Stimulated activated CD8-positive, alpha-beta memory T cell treated with anti-CD3 and anti-CD28 coated beads, Interleukin-7, amount 100 ng/mL, for 4 hours (primary cell): ENCODE results near the gene PRR14.

Experiments used
- DNase-seq, 2 donors: peaks; one replicate each; pipeline ENCODE4 v3.0.0-alpha.2; 2020; ENCODE audit warnings: low read depth in 2 of 2

Gene PRR14

DNA sequence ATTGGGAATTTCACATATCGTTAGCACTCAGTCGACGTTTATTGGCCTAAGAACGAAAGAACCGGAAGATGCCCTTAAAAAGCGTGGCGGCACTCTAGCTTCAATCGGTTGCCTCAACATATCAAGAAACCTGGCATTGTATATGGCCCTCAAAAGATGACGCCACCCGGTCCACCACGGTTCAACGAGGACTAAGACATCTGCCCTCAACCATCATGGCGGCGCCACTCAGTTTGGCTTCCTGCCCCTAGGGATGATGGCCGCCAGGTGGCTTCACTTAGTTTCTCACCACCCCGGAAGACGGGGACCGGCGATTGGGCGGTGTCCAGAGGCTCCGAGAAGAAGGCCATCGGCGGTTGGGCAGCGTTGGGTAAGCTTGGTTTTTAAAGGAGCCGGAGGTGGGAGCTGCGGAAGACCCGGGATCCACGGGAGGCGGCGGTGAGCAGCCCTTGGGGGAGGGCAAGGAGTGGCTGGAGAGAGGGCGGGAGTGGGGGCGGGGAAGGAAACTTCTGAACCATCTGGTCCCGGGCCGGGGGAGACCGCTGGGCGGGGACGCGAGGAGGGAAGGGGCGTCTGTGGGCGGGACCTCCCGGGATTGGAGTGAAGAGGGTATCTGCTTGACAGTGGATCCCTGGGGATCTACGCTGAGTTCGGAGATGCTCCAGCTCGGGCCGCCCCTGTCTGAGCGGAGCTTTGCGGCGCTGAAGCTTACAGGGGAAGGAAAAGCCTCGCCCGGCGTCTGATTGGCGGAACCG, at the start of gene PRR14:
TSS of gene PRR14 (plus strand) at position 592 of the 755 bp plus-strand sequence. CDS start 686 bp downstream, outside the sequence.
- peak; percentile 98 to 99 for DNase-seq

DNA sequence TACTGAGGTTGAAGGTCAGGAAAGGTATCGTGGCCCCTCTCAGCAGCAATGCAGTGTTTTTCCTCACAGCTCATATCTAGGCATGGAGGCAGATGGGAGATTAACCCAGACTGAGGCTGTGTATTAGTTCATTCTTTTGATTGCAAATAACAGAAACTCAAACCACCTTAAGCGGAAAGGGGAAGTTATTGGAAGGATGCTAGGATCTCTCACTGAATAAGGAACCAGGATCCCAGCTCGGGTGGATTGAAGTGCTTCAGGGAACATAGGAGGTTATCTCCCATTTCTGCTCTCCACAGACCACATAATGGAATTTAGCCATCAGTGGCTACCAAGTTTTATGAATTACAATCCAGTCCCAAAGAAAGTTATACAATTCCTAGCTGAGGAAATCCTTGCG, 48.8 kb upstream of the PRR14 start:
- DNase-seq: no peak

DNA sequence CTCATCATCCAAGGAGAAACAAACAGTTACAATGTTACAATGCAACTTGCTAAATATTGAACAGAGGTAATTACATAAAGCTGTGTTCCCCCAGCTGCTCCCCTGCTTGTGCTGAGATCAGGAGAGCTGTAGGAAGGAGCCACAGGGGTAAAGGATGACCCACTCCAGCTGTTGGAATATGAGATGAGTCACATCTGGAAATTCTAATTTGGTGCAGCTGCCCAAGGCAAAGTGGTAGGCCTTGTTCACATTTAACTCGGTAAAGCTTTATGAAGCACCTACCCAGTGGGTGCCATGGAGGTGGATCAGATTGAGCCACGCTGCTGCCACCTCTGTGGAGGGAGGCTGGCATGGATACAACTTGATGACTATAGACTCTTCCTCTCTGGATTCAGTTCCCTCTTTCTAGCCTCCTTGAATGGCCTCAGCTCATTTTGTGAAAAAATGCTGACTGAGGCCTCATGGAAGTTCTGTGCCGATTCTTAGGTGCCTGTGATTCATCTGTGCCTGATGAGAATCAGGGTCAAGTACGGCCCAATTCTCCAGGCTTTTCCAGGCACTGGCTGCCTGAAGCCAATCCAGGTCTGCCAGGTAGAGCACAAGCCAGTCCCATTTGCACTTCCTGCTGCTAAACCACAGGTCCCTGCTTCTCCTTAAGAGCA, 48.0 kb upstream of the PRR14 start:
- DNase-seq: no peak

DNA sequence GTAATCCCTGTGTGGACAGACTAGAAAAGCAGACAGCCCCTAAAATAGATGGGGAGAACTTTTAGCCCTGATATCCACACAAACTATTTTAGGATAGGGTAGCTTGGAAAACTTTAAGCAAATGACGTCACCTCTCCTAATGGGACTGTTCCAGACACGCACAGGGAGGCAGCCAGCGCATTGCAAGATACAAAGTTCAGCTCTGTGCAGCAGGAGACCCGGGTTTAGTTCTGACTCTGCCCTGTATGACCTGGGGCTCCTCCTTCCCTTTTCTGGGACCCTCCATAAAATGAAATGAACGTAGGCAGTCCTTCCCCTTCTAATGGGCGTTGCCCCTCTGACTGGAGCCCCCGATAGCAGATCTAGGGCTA, 46.8 kb upstream of the PRR14 start:
- DNase-seq: no peak

DNA sequence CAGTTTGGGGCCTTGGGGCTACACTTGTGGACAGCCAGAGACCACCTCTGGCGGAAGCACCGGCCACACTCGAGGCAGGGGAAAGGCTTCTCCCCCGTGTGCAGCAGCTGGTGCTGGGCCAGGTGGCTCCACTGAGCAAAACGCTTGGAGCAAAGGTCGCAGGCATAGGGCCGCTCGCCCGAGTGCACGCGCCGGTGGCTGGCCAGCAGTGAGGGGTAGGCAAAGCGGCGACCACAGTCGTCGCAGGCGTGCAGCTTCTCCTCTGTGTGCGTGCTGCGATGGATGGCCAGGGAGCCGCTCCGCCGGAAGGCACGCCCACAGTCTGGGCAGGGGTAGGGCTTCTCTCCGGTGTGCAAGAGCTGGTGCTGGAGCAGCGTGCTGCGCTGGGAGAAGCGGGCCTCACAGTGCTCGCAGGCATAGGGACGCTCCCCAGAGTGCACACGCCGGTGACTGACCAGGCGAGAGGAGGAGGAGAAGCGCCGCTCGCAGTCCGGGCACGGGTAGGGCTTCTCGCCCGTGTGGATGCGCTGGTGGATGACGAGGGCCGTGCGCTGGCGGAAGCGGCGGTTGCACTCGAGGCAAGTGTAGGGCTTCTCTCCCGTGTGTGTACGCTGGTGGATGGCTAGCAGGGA, 46.3 kb upstream of the PRR14 start:
- no peak for DNase-seq

DNA sequence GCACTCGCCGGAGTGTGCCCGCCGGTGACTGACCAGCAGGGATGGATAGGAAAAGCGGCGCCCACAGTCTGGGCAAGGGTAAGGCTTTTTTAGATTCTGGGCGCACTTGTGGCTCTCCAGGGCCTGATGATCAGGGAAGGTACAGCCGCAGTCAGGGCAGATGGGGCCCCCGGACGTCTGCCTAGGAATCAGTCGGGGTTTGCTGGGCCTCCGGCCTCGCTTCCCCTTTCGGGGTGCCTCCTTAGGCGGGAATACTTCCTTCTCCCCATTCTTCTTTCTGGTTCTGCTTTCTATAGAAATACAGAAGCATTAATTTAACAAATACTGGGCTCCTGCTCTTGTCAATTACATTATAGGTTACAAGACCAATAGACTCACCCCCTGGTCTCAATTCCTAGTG, 45.6 kb upstream of the PRR14 start:
- DNase-seq: no peak

DNA sequence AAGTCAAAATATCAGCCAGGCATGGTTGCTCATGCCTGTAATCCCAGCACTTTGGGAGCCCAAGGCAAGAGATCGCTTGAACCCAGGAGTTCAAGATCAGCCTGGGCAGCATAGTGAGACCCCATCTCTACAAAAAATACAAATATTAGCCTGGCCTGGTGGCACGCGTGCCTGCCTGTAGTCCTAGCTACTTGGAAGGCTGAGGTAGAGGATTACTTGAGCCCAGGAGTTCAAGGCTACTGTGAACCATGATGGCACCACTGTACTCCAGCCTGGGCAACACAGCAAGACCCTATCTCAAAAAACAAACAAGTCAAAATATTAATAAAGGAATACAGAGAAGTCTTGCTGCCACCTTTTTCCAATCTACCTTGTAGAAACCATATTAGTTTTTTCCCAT, 44.8 kb upstream of the PRR14 start:
- DNase-seq: no peak

DNA sequence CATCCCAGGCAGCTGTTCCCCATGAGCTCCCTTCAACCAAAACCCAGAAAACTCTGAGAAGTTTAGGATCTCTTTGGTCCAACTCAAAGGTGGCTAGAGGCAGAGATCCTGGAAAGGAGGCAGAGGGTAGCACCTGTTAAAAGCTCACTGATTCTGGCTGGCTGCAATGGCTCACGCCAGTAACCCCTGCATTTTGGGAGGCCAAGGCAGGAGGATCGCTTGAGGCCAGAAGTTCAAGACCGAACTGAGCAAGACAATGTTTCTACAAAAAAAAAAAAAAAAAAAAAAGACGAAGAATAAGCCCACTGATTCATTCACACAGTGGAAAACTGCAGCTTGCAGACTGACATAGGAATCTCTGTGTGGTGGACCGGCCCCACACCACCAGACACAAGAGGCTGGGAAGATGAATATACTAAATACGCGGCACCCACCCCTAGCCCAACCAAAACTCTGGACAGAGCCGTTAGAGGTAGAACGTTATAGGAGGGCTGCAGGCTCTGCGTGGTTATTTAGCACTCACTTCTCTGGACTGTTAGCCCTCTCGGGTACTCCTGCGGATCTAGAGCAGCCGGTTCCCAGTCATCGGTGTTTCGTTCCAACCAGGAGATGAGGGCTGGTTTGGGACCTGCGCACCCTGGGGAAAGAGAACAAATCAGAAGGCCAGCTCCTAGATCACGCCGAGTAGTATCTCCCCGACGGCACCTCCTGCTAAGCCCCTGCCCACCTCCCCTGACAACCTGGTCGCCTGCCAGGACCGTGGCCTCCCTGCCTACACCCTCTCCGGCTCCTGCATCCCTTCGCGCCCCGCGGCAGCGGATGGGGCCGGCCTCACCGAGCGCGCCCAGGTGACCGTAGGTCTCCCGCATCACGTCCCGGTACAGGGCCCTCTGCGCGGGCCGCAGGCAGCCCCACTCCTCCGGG, 41.5 kb upstream of the PRR14 start:
- DNase-seq: peak in 1 of 2 donors; percentile 22

DNA sequence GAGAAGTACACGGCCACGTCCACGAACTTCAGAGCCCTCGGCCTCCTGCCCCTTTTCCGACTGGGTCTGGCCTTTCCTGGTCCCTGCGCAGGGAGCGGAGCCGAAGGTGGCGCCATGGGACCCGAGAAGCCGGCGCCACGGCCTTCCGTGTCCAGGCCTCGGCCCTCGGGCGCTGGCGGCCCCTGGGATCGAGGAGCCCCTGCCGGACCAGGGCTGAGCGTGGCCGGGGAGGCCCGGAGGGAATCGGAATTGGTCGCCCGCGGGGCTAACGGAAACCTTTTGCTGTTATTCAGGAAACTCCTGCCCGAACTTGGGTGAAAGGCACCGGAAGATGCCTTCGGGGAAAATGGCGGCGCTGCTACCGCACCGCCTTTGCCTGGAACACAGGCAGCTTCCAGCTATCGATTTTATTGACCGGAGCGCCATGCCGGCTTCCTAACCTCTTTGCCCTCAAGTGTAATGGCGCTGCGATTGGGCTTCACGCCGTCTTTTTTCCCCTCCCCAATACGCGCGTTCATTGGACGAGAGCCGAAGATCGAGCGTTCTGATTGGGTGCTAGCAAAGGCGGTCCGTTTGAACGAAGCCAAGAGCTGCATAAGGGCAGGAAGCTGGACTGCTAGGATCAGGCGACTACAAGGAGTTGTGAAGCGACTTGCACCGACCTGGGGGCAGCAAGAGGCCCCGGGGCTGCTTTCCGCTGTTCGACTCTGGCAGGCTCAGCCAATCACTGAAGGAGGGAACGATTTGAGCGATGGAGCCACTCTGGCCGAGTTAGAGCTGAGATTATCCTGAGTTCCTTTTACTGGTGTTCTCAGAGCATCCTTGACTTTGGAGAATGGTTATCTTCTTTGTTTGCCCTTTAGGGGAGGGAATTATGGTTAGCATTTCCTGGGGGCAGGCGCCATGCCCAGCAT, 40.6 kb upstream of the PRR14 start, which contains the start of gene ZNF689:
TSS of gene ZNF689 (minus strand) at position 464 of the 914 bp plus-strand sequence. CDS start at position 116, 348 bp downstream.
- DNase-seq: peak; percentile 83 to 93

DNA sequence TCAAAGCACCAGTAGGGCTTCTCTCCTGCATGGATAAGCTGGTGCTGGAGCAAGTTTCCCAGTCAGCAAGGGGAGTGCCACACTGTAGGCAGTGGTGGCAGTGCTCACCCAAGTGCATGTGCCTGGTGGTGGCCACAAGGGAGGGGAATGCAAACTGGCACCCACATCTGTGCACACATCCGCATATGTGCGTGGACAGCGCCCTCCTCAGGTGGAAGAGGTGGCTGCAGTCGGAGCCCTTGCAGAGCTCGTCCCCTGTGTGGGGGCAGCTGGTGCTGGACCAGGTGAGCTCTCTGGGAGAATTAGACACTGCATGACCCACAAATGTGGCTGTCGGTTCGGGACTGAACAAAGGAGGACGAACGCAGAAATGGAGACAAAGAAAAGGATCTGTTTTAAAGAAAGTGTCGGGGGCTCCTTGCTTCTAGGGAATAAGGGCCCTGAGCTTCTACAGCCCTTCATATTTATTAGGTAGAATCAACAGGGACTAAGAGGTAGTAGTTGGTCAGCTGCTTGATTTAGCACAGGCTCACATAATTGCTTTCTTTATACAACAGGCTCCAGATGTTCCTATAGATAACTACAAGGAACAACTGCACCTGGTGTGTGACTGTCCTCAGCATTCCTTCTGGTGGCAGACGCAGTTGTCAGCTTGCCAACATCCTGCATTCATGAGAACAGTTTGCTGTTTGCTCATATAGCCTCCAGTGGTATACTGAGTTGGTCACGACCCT, 35.2 kb upstream of the PRR14 start:
- peak; percentile 30 to 42 for DNase-seq

DNA sequence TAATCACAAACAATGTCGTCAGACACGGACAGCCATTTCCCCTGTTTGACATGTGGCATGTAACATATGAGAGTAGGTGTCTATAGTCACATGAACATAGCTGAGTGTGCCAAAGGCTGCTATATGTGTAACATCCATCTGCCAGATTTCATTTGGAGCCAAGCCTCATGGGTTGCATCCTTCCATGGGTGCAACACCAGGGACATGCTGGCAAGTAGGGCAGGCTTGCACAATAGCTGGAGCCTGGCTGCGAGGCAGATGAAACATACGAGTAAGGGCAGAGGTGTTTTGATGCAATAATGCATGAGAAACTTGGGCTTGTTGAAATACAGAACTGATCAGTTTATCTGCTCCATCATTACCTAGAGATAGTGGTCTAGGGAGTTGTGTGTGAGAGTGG, 31.6 kb upstream of the PRR14 start:
- no peak for DNase-seq

DNA sequence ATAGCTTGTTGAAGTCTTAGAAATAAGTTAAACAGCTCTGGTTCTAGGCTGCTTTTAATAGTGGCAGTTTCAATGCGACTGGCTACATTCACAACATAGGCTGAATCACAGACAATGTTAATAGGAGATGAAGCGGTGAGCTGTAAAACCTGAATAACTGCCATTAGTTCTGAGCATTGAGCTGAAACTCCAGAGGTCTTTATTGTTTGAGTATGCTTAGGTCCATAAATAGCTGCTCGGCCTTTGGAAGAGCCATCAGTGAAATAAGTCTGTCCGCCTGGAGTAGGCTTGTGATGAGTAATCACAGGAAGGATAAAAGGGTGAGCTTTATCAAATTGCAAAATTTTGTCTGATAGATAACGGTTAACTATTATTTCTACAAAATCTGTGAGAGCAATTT, 31.1 kb upstream of the PRR14 start:
- DNase-seq: no peak

DNA sequence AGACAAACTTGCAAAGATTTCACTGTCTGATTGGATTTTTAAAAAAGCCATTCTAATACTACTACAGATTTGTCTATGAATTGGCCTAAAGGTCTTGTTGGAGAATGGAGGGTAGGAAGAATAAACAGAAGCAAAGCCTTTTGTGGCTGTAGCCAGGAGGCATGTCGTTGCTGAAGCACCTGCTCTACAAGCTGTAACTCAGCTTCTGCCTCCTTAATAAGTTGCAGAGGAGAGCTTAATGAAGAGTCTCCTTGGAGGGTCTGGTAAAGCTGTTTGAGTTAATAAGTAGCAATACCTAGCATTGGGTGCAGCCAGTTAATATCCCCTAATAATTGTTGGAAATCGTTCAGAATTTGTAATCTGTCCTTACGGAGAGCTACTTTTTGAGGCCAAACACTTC, 30.6 kb upstream of the PRR14 start:
- no peak for DNase-seq

DNA sequence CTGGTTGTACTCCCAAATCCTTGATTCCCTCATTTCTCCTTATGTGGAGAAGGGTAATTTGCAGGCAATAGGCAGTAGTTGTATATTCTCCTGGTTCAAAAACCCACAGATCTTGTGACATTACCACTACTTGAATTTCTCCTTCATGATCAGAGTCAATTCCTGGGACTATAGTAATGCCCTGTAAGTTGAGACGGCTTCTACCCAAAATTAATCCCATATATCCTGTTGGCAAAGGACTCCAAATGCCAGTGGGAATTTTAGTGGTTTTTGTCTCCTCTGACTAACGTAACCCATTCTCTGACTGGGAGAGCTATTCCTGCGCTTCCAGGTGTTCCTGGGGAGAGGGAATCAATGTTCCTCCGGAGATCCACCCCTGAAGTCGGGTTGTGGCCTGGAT, 29.0 kb upstream of the PRR14 start:
- DNase-seq: no peak

DNA sequence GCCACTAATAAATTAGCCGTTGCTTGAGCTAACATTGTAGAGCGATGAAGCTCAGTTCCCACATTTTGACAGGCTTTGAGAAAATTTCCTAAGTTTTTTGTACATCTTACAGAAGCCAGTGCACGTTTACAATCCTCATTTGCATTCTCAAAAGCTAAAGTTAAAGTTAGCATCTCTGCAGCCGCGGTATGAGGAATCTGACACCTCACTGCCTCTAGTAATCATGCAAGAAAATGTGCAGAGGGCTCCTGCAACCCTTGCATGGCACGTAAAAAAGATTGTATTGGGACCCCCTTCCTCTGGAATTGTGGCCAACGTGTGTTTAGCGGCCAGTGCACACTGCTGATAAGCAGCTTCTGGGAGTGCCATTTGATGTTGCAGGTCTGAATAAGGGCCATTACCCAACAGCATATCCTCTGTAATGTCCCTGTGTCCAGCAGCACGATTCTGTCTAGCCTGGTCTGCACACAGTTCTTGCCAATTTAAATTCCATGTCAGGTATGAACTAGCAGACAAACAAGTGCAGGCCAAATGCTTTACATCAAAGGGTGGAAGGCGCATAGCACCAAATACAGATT, 28.2 kb upstream of the PRR14 start:
- DNase-seq: no peak

DNA sequence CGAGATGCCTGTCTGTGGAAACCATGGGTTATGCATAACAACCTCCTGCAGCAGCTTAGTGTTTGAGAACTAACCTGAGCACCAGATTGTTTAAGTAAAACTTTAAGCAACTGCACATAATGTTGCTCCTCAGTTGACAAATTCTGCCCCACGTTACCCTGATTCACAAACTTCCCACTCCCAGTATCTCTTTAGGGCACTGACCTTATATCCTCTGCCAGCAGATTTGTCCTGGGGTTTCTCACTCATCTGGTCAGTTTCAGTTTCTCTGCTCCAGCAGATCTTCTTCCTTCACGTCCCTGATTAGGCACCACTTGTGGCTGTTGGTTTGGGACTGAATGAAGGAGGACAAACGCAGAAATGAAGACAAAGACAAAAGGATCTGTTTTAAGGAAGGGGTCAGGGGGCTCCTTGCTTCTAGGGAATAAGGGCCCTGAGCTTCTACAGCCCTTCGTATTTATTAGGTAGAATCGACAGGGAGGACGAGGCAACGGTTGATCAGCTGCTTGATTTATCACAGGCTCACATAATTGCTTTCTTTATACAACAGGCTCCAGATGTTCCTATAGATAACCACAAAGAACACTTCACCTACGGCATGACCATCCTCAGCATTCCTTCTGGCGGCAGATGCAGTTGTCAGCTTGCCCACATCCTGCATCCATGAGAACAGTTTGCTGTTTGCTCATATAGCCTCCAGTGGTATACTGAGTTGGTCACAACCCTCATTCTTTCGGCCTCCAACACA, 27.1 kb upstream of the PRR14 start:
- no peak for DNase-seq

DNA sequence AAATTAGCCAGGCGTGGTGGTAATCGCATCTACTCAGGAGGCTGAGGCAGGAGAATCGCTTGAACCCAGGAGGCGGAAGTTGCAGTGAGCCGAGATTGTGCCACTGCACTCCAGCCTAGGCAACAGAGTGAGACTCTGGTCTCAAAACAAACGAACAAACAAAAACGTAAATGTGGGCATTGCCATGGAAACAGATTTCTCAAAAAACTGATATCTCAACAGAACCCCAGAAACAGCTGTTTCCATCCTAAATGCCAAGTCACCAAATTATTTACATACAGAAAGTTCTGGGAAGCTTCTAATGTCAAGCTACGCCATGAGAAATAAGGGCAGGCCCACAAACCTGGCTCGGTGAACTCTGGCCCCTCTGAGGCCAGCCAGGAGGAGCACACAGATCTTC, 24.5 kb upstream of the PRR14 start:
- no peak for DNase-seq

DNA sequence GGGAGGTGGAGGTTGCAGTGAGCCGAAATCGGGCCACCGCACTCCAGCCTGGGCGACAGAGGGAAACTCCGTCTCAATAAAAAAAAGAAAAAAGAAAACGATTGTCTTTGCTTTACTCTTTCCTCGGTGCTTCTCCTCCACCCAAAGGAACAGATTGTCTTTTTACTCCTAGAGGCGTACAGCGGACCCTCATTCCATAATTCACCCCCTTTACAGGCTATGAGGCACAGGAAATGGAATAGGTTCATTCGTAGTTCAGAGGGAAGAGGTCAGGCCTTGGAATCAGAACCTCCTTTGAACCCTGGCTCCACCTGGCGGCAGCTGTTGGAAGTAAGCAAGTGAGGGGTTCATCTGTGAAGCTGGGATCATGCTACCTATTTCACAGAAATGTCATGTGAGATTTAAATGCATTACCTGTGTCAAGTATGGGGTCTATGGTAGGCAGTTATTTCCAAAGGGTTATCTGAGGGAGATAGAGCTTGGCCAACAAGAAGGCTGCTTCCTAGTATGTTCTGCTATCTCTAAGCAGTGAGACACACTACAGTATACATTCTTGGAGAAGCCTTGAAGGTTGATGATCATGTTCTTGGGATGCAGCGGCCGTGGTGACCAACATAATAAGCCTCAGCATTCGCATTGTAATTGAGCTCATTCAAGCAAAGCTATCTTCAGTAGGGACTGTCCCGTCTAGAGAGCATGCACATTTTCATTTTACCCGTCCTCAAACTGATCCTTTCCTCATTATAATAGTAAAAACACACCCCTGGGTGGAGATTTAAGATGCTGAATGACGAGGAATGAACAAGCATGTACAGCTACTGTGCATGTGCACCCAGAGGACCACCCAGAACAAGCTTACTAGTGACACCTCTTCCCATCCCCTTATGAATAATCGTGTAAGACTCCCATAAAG, 21.9 kb upstream of the PRR14 start:
- DNase-seq: peak; percentile 68 to 77
